Spleen (tissue), 7 donors: ENCODE measurements around the gene CCDC171.

ENCODE experiments used
- CTCF ChIP-seq, 11 experiments: fragments of 200-600 bp in 7 of 11; fragments of 450-650 bp in 4 of 11; sonication (generic) in 4 of 11; IDR thresholded peaks in 8 of 11; conservative IDR thresholded peaks in 3 of 11; 1 replicate in 7 of 11; 2 replicates in 4 of 11; pipeline versions ENCODE4 v1.4.0 to v1.8.0; 2016 to 2021; ENCODE audit warnings: antibody characterized with exemption in 11 of 11, inconsistent platforms in 4 of 11, mild to moderate bottlenecking in 1 of 11
- POLR2AphosphoS5 ChIP-seq, 3 donors: sonication (generic); formaldehyde crosslinking; IDR thresholded peaks; one replicate each; pipeline ENCODE4 v1.5.1; 2017; ENCODE audit warnings: antibody characterized with exemption in 3 of 3
- donor health status: DM: no; HTN: no; CAD: no; lungs with moderate emphysema.
- donor health status: DM: no; HTN: no; CAD: no.
- donor health status: DM: no; HTN: no; CAD: no.

GRCh38 chr9:16003785-16004184 lies 450.9 kb downstream of the CCDC171 start:
- TF ChIP-seq POLR2AphosphoS5 (IDR thresholded peaks at IDR 0.05) (no peak), CTCF (IDR thresholded peaks at IDR 0.05 in 8 of 11, conservative IDR thresholded peaks at IDR 0.05 in 3 of 11) (no peak)
